ENCODE data around the gene SMAD7. TPM values are rescaled to one million over a fixed set of nuclear protein-coding genes. Genes with fewer than 3 reads are reported as not detected.

Gene SMAD7
- total RNA-seq, 2 donors from 2014 or later: 13.4 to 14.6 TPM

DNA sequence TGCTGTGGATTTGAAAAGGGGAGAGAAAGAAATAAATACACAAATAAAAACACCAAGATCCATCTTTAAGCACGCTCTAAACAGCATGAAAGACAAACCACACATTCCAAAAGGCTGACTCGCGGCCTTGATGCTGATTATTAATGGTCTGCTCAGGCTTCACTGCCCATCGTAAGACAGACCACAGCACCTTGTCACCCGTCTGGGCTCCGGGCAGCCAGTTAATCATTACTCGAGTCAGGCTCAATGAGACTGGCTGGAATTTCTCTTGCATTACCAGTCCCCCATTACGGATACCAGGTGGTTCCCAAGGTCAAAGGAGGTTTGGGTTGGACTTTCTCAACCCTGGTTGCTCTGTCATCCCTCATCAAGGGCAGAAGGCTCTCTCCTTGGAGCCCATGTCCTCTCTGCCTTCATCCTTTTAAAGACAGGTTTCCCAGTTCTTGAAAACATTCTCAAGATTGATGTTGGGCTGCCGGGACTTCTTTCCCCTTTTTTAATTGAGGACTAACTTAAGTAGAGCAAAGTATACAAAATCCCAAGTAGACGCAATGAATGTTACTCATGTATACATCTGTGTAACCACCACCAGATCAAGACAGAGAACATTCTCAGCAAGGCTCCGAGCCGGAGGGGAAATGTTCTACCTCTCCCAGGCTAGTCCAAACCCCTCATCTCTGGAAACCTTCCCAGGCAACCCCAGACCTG, 8.1 kb downstream of the SMAD7 start:
- DNase-seq (ENCODE audit: low spot score in 2 of 2) (no peak), ATAC-seq (no peak)
- Mint-ChIP-seq H3K36me3 (peaks cover 18 to 34% of the 10 kb centered on the region in 2 donors), H3K27ac (peak overlapping the region in 1 of 2 donors; percentile 40), H3K9me3 (no peaks in the 10 kb centered on the region)

DNA sequence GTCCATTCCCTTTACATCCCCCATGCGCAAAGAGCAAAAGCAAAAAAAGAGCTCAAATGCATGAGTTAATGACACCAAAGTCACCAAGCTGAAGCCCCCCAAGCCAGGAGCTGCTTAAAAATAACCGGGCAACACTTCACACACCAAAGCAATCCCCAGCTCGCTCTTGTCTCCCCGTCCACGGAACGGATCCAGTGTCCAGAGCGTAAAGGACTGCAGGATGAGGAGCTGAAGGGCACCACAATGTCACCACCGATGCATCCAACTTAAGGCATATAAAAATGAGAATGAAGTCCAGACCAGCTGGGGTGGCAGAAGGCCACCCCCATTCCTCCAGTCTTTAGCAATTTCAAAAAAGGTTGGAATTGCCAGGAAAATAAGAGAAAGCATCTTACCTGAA, 8.7 kb downstream of the SMAD7 start:
- no peak for ATAC-seq
- no peak for DNase-seq (ENCODE audit: low spot score in 2 of 2)
- H3K27ac Mint-ChIP-seq: peak overlapping the region in 1 of 2 donors; percentile 40
- H3K36me3 Mint-ChIP-seq: peaks cover 12 to 27% of the 10 kb centered on the region in 2 donors
- no peaks in the 10 kb centered on the region for H3K9me3 Mint-ChIP-seq

DNA sequence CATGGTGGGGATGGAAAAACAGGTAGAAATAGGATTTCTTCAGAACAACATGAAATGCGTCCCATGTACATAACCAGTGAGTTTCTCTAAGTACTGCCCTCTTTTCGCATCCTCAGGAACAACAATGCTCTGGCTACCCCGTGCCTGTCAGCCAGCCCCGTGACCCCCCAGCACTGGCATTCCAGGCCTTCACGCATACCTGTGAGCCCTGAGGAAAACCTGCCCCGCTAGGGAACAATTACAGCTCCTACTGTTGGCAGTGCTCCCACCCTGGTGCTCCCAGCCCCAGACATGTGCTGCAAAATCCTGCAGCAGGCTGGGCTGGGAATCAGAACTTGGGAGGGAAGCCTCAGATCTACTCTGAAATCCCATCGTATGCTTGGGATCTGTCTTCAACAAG, 9.1 kb downstream of the SMAD7 start:
- Mint-ChIP-seq H3K27ac (peak overlapping the region in 1 of 2 donors; percentile 40), H3K9me3 (no peaks in the 10 kb centered on the region), H3K36me3 (peaks cover 9 to 23% of the 10 kb centered on the region in 2 donors)
- no peak for DNase-seq (ENCODE audit: low spot score in 2 of 2)
- no peak for ATAC-seq

DNA sequence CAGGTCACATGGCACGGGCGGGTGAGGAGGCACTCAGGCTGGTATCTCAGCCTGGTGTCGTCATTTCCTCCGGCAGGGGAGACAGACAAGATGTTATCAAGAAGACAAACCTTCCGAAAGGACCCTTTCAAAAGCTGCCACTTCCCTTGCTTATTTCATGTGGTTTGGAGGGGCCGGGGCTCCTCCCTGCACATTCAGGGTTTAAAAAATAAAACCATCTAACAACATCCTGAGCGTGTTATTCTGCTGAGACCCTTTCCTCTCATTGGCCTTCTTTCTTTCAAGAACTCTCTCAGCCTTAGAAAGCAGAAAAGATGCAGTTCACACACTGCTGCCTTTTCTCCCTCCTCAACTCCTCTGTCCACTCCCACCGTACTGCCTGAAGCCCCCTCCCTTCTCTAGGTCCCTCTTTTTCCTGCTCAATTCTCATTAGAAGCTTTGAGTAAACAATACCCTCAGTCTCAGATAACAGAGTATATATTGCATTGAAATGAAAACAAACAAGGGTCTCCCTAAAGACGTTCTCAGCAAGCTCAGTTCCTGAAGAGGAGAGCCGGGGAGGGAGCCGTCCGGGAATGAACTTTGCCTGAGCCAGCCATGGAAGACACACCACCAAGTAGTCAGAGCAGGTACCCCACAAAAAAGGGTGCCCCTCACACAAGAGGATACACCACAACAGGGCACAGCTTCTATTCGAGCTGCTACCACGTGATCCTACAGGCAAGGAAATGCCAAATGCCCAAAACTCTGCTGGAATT, 9.7 kb downstream of the SMAD7 start:
- ATAC-seq: peak; percentile 88 to 89
- Mint-ChIP-seq H3K27ac (peak overlapping the region; percentile 77), H3K36me3 (peaks cover 12 to 22% of the 10 kb centered on the region in 2 donors), H3K9me3 (no peaks in the 10 kb centered on the region)
- peak; percentile 46 to 71 for DNase-seq (ENCODE audit: low spot score in 2 of 2)

DNA sequence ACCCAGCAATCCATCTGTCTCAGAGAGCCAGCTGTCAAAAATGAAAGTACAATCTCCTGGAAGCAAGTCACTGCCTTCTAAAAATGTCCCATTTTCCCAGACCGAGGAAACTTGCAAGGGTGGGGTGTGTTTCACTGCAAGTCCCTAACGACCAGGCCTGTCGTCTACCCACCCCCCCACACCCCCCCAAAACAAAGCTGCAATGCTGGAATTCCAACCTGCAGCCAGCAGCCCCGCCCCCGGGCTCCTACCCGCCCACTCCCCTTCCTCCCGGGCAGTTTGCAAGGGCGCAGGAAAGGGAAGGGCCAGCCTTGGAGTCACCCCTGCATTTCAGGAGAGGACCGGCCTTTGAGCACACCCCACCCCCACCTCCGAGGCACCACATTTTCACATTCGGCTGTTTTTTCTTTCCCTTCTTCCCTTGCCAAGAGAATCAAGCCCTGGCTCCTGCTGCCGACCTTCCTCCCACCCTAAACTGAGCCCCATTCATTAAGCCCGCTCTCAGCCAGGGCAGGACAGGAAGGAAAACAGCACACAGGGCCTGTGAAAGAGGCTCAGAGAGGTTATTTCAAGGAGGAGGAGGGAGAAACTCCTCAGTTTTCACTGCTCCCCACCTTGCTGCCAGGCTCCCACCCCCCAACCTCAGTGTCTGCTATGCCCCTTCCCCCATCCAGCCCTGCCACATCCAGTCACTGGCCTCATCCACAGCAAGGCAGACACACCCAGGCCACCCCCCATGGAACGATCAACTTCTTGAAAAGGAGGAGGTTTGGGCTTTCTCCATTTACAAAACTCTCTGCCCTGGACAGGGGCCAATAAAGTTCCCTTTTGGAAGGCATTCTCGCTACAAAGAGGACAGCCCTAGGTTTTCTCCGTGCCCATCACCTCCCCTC, 11.3 kb downstream of the SMAD7 start:
- H3K27ac Mint-ChIP-seq: peak overlapping the region; percentile 74 to 77
- no peaks in the 10 kb centered on the region for H3K9me3 Mint-ChIP-seq
- H3K36me3 Mint-ChIP-seq: peaks cover 19 to 23% of the 10 kb centered on the region in 2 donors

DNA sequence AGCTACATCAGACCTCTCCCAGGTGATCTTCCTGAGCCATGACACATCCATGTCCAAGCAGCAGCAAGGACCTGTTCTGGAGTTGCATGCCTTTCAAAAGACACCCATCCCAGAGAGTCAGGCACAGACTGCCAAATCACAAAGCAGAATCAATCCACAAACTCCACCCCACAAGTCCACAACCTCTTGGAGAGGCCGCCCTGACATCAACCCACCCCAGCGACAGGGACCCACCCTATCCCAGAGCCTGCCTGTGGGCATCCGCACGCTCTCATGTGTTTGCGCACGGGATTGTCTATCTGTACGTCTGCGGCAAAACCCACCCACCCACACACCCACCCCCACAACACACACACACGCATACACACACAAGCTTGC, 11.9 kb downstream of the SMAD7 start:
- peaks cover 19 to 23% of the 10 kb centered on the region in 2 donors for H3K36me3 Mint-ChIP-seq
- H3K27ac Mint-ChIP-seq: no peak overlapping the region
- ATAC-seq (no peak), DNase-seq (ENCODE audit: low spot score in 2 of 2) (no peak)
- H3K9me3 Mint-ChIP-seq: no peaks in the 10 kb centered on the region

More for the DNA sequence above, 11.3 kb downstream of the SMAD7 start:
- ATAC-seq: no peak
- DNase-seq (ENCODE audit: low spot score in 2 of 2): no peak

DNA sequence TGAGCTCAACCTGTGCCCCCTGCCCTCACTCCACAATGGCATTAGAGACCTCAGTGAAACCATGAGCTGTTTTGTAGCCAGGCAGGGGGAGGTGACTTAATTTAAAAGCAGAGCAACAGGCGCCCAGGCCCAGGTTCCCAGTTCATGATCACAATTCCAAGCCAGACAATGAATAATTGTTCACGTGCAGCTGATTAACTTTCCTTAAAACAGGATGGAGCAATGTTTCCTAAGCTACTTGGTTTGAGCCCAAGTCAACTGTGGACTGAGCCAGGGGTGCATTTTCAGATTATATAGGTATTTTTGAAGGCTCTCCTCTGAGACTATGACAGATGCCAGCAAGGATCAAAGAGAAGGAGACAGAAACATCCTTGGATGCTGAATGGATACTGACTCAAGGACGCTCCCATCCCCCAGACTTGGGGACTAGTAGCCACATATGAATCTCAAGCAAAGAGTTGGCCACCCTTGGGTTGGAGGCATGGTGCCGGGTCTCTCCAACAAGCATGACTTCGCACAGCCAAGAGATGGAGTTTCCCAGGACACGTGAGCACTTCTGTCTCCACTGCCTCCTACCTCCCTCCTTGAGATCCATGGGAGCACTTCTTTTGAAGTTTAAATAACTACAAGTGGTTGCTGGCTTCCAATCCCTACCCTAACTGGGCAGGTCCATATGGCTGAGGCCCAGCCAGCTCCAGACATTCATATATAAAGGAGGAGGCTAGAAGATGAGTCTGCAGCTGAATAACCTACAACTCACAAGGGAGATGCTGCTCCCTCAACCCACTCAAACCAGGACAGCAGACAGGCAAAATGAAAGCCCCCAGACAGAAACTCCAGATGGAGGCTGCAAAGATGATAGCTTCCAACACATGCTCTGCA, 12.7 kb downstream of the SMAD7 start:
- Mint-ChIP-seq H3K36me3 (peaks cover 15 to 23% of the 10 kb centered on the region in 2 donors), H3K27ac (no peak overlapping the region)
- ATAC-seq: no peak

DNA sequence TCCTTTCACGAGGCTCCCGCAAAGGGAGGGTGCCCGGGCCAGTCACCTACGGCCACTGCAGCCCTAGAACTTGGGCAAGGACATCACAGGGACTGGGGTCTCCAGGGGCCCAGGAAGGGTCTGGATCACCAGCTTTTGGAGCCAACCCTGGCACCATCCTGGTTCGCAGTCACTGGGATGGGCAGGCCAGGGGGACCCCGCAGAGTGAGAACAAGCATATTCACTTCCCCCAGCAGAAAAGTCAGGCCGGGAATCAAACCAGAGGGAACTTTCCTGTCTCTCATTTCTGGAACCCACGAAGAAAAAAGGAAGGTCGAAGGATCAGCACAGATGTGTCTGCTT, 15.4 kb downstream of the SMAD7 start:
- DNase-seq (ENCODE audit: low spot score in 2 of 2) (no peak), ATAC-seq (no peak)
- no peaks in the 10 kb centered on the region for H3K9me3 Mint-ChIP-seq
- peaks cover 8 to 15% of the 10 kb centered on the region in 2 donors for H3K36me3 Mint-ChIP-seq
- H3K27ac Mint-ChIP-seq: peak overlapping the region; percentile 89 to 93

More for the DNA sequence above, 12.7 kb downstream of the SMAD7 start:
- H3K9me3 Mint-ChIP-seq: no peaks in the 10 kb centered on the region
- no peak for DNase-seq (ENCODE audit: low spot score in 2 of 2)

DNA sequence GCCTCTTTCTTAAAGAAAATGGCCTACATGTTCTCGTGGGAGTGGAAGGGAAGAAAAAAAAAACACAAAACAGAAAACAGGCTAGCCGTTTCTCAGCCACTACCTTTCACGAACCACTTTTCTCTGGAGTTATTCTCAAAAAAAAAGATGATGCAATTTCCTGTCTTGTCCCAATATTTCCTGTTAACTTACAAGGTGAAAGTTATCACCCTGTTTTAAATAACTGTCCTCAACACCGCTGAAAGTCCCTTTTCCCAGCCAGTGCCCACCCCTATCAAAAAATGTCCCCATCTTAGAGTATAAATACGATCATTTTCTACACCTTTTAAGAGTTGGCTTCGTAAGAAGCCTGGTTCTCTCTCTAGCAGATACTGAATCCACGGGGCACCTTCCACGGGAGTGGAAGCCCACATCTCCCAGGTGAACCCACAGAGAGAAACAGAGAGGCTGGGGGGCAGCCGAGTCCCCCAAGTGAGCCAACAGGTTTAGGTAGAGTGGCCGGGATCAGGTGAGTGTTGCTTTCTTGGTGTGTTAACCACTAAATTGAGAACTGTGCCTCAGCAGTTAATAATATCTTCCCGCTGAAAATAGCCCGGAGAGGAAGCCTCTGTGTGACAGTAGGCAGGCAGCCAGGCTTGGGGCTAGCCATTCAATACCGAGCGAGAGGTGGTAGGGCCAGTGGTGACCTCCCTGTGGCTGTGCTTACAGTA, 15.9 kb downstream of the SMAD7 start:
- Mint-ChIP-seq H3K9me3 (no peaks in the 10 kb centered on the region), H3K27ac (peak overlapping the region; percentile 89 to 93), H3K36me3 (peaks cover 8 to 15% of the 10 kb centered on the region in 2 donors)
- DNase-seq (ENCODE audit: low spot score in 2 of 2) (no peak), ATAC-seq (no peak)

DNA sequence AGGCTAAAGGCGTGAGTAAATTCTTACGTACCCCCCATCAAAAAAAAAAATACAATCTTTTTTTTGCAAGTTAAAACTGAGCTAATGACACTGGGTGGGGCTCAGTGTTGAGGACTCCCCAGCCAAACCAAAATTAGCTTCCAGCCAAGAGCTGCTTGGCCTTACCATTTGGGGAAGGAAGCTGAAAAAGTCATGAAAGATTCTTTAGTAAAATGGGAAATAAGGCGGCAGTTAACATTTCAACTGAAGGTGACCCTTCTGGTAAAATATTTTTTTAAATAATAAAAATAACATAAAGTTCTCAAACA, 16.4 kb downstream of the SMAD7 start:
- ATAC-seq (no peak), DNase-seq (ENCODE audit: low spot score in 2 of 2) (no peak)
- Mint-ChIP-seq H3K27ac (peak overlapping the region; percentile 89 to 93), H3K36me3 (peaks cover 8 to 15% of the 10 kb centered on the region in 2 donors), H3K9me3 (no peaks in the 10 kb centered on the region)

DNA sequence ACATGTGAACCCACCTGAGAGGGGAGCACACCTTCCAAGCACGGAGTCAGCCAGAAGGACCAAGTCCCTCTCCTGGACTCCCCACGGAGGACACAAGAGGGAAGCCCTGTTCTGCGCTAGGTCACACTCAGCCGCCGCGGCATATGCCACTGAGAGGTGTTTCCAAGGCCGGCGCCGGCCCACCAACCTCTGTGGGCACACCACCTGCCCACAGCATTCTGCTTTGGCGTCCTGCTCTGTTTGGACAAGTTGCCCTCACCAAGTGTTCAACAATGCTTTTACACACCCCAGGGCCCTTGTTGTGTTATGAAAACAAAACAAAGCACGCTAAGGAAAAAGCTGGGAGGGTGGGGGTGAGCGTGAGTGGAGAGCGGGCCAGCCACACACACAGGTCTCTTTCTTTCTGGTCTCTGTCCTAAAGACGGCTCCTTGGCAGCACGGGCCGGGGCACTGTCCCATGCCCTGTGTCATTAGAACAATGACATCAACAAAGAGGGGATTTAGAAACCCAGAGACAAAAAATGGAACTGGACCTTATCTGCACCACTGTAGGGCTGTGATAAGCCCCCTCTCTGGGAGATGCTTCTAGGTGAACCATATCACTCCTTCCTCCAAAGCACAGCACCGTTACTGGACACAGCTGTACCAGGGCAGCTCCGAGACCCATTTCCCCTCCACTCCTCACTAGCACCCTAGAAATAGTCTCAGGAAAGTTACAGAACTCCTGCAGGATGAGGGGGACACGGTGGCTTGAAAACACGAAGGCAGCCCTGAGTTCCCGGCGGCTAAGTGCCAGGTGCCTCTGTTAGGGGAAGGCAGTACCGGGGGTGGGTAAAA, 17.0 kb downstream of the SMAD7 start:
- Mint-ChIP-seq H3K9me3 (no peaks in the 10 kb centered on the region), H3K27ac (peak overlapping the region; percentile 89 to 95), H3K36me3 (peaks cover 8 to 15% of the 10 kb centered on the region in 2 donors)
- DNase-seq (ENCODE audit: low spot score in 2 of 2) (no peak), ATAC-seq (no peak)

DNA sequence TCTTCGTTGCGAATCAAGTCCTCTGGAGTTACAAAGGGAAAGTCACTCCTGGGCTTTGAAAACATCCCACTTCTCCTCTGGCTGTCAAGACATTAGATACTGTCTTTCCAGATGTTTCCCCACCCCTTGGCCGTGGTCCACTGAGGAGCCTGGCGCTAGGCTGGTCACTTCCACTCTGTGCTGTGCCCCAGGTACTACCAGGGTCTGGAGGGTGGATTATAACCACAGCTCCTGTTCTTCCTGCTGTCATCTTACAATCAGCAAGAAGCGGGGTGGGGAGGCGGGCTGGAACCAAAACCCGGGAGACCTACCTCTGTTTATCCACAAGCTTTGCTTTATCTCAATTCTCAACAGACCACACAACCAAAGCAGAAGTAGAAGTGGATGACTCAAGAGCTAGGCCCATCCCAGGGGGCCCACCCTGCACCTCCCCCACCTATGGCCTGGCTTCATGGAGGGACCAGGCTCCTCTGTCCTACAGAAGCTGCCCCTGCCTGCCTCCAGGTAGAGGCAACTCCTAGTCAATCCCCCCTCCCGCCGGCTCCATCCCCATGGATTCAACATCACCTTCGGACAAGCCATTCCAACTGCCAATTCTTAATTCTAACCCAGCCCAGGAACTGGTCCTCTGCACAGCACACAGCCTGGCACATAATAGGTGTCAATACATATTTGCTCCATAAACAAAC, 17.8 kb downstream of the SMAD7 start:
- Mint-ChIP-seq H3K27ac (peak overlapping the region; percentile 89 to 95), H3K9me3 (no peaks in the 10 kb centered on the region), H3K36me3 (peaks cover 8 to 15% of the 10 kb centered on the region in 2 donors)
- DNase-seq (ENCODE audit: low spot score in 2 of 2) (no peak), ATAC-seq (no peak)

DNA sequence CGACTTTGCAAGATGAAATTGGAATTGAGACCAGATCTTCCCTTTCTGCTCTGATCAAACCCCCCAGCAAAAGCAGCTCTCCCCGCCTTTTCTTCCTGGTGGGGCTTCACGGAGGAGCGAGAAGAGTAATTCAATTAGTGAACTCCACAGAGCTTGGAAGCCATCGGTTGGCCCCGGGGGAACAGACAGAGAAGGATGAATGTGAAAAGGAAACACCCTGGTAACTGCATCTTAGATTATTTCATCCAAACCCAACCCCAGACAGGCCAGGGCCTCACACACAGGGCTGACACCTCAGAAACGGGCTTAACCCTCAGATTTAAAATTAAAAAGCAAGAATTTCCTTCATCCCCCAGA, 18.3 kb downstream of the SMAD7 start:
- DNase-seq (ENCODE audit: low spot score in 2 of 2): no peak
- Mint-ChIP-seq H3K9me3 (no peaks in the 10 kb centered on the region), H3K36me3 (peaks cover 8 to 15% of the 10 kb centered on the region in 2 donors), H3K27ac (peak overlapping the region; percentile 89 to 95)
- peak in 1 of 2 donors; percentile 9 for ATAC-seq

DNA sequence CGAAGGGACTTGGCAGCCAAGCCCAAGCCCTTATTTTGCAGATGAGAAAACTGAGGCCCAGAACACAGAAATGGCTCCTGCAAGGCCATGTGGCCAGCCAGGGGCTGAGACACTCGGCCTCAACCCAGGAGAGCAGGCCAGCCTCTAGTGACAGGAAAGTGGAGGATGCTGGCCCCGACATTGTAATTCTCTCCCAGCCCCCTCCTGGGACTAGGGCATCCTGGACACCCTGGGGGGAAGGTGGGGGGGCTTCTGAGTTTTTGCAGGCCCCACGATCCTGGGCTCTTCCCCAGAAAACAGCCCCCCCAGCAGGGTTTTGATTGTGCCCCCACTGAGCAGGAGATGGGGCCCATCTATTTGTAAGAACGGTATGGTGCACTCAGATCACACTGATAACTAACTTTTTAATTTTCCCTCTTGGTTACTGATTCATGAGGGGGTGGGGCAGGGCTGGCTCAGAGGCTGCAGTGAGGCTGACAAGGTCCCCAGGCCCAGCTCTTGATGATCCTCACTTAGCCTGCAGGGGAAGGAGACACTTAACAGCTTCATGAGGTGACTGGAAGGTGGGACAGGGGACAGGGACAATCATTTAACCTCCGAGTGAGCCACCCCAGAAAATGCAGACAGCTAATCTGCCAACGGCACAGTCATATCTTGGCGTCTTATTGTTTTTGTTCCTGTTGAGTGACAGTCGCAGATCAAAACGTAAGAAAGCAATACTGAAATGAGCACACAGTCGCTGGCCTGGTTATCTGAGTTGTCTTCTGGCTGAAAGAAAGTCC, 18.9 kb downstream of the SMAD7 start:
- H3K9me3 Mint-ChIP-seq: no peaks in the 10 kb centered on the region
- H3K27ac Mint-ChIP-seq: peak overlapping the region; percentile 89 to 95
- ATAC-seq: peak; percentile 69 to 87
- peaks cover 8 to 18% of the 10 kb centered on the region in 2 donors for H3K36me3 Mint-ChIP-seq
- peak in 1 of 2 donors; percentile 44 for DNase-seq (ENCODE audit: low spot score in 2 of 2)

All from activated naive CD4-positive, alpha-beta T cell treated with anti-CD3 and anti-CD28 coated beads, Interleukin-2, amount 50 U/mL, for 72 hours (primary cell).